Measurements from ENCODE around the gene SEC23A. TPM values are rescaled to one million over a fixed set of nuclear protein-coding genes. Genes with fewer than 3 reads are reported as not detected.

The SEC23A gene
- total and polyA plus RNA-seq, 2 of the 13 experiments (the other 11 are each of a cell fraction or from before 2014, with no cell fraction given), result 403 to 887 TPM

DNA sequence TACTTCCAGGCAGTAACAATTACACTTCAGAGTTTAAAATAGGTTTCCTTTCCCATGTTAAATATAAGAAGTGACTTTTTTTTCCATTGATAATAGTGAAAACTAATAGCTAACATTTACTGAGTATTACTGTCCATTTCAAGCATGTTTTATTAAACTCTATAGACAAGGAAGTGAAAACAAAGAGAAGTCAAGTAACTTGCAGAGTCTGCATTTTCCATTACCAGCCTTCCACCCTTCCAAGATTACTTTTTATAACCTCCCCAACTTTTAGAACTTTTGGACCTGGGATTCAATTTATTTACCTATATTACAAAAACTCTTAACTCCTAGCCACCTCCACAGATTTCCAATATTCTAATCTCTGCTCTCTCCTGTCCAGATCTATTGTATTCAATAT lies 67.7 kb downstream of the SEC23A start:
- Histone ChIP-seq H4K20me1 (ENCODE audit: insufficient read depth, low read length) (peaks cover 3% of the 10 kb centered on the region; the same call in 1 of the 2 replicates), H3K27me3 (ENCODE audit: control insufficient read depth in 1 of 2, insufficient read depth in 2 of 2, low read length in 2 of 2) (no peaks in the 10 kb centered on the region), H3K79me2 (ENCODE audit: insufficient read depth, low read length) (peaks cover under 1% of the 10 kb centered on the region), H3K27ac (ENCODE audit: extremely low read length, insufficient read depth, low read length) (no peak overlapping the region), H3K9me3 (ENCODE audit: low read length) (no peaks in the 10 kb centered on the region), H3K4me3 (replicated peaks in 1 of 3; ENCODE audit: insufficient read depth in 1 of 3, low read depth in 2 of 3, low read length in 3 of 3) (no peak overlapping the region), H3K36me3 (replicated peaks in 1 of 2; ENCODE audit: control insufficient read depth in 1 of 2, insufficient read depth in 2 of 2, low read length in 2 of 2) (peaks cover 40 to 96% of the 10 kb centered on the region in 2 experiments), H3K4me2 (ENCODE audit: low read depth, low read length) (no peak overlapping the region), H2AFZ (ENCODE audit: low read length) (no peak overlapping the region), H3K4me1 (ENCODE audit: insufficient read depth, low read length) (no peaks in the 10 kb centered on the region), H3K9ac (ENCODE audit: insufficient read depth, low read depth, low read length) (no peak overlapping the region)
- intact Hi-C loops (cut with micrococcal nuclease; ENCODE audit: unreplicated experiment) (no loop called here), in situ Hi-C loops (cut with HindIII; ENCODE audit: extremely low pct_ligation_motif_present, low pct_unique_long_range_greater_than_20kb) (no loop called here)
- ATAC-seq (no peak), FAIRE-seq (no peak), DNase-seq (ENCODE audit: low spot score) (no peak)
- POLR2A ChIA-PET, result interaction anchor here (1.0 to 2.6 kb wide), 4 partner anchors 10 to 135 kb away, joined by 3 to 26 read pairs (median 18); partner anchors contain the start of genes SEC23A and TRAPPC6B
- no TSS peak for BruUV-seq (replicated peaks)
- TF ChIP-seq, protein P1, sequence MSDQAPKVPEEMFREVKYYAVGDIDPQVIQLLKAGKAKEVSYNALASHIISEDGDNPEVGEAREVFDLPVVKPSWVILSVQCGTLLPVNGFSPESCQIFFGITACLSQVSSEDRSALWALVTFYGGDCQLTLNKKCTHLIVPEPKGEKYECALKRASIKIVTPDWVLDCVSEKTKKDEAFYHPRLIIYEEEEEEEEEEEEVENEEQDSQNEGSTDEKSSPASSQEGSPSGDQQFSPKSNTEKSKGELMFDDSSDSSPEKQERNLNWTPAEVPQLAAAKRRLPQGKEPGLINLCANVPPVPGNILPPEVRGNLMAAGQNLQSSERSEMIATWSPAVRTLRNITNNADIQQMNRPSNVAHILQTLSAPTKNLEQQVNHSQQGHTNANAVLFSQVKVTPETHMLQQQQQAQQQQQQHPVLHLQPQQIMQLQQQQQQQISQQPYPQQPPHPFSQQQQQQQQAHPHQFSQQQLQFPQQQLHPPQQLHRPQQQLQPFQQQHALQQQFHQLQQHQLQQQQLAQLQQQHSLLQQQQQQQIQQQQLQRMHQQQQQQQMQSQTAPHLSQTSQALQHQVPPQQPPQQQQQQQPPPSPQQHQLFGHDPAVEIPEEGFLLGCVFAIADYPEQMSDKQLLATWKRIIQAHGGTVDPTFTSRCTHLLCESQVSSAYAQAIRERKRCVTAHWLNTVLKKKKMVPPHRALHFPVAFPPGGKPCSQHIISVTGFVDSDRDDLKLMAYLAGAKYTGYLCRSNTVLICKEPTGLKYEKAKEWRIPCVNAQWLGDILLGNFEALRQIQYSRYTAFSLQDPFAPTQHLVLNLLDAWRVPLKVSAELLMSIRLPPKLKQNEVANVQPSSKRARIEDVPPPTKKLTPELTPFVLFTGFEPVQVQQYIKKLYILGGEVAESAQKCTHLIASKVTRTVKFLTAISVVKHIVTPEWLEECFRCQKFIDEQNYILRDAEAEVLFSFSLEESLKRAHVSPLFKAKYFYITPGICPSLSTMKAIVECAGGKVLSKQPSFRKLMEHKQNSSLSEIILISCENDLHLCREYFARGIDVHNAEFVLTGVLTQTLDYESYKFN (CRISPR knock-in tag; conservative IDR thresholded peaks at IDR 0.05), result 0 out of 2 replicates have a peak, but pooled peaks have one; percentile 17
- peak; percentile 30; the same call in 1 of the 2 replicates for TF ChIP-seq POLR2AphosphoS5 (IDR thresholded peaks at IDR 0.05; ENCODE audit: low read depth, low read length)
- no peak for TF ChIP-seq CEBPB (IDR thresholded peaks at IDR 0.05; ENCODE audit: borderline replicate concordance, low read depth, low read length)
- TF ChIP-seq ZFP90 (CRISPR knock-in tag; IDR thresholded peaks at IDR 0.05; ENCODE audit: borderline replicate concordance), result no peak
- TF ChIP-seq MAFK (conservative IDR thresholded peaks at IDR 0.05 in 1 of 2, IDR thresholded peaks at IDR 0.05 in 1 of 2; ENCODE audit: low read length in 2 of 2), result peak; percentile 66 to 71
- no peak for TF ChIP-seq ZSCAN31 (CRISPR knock-in tag; IDR thresholded peaks at IDR 0.05; ENCODE audit: low read depth)
- TF ChIP-seq KLF6 (CRISPR knock-in tag; IDR thresholded peaks at IDR 0.05), result no peak
- TF ChIP-seq MAFF (IDR thresholded peaks at IDR 0.05; ENCODE audit: low read depth, low read length), result peak; percentile 46
- no peak for TF ChIP-seq ZNF503 (CRISPR knock-in tag; IDR thresholded peaks at IDR 0.05)
- no peak for TF ChIP-seq HNRNPK (IDR thresholded peaks at IDR 0.05; ENCODE audit: low read depth, low read length, poor library complexity, severe bottlenecking)
- TF ChIP-seq, protein P2, sequence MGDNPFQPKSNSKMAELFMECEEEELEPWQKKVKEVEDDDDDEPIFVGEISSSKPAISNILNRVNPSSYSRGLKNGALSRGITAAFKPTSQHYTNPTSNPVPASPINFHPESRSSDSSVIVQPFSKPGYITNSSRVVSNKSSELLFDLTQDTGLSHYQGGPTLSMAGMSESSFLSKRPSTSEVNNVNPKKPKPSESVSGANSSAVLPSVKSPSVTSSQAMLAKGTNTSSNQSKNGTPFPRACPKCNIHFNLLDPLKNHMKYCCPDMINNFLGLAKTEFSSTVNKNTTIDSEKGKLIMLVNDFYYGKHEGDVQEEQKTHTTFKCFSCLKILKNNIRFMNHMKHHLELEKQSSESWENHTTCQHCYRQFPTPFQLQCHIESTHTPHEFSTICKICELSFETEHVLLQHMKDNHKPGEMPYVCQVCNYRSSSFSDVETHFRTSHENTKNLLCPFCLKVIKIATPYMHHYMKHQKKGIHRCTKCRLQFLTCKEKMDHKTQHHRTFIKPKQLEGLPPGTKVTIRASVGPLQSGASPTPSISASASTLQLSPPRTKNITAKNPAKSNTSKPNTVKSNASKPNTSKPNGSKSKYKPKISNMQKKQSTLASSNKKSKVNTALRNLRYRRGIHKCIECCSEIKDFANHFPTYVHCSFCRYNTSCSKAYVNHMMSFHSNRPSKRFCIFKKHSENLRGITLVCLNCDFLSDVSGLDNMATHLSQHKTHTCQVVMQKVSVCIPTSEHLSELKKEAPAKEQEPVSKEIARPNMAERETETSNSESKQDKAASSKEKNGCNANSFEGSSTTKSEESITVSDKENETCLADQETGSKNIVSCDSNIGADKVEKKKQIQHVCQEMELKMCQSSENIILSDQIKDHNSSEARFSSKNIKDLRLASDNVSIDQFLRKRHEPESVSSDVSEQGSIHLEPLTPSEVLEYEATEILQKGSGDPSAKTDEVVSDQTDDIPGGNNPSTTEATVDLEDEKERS (CRISPR knock-in tag; IDR thresholded peaks at IDR 0.05), result 0 out of 2 replicates have a peak, but pooled peaks have one; percentile 16
- CTCF ChIA-PET (ENCODE audit: low intra/inter-chr PET ratio, low total read pairs), result interaction anchor here (1.4 to 2.2 kb wide), 2 partner anchors 19 to 314 kb away, joined by 18 to 21 read pairs; no protein-coding TSS in a partner anchor
